Stimulated activated CD4-positive, alpha-beta T cell treated with anti-CD3 and anti-CD28 coated beads, Interleukin-4, amount 100 ng/mL, for 24 hours (primary cell): Measurements from ENCODE around the gene CDH26.

Source experiments
- DNase-seq: peaks from one replicate; pipeline ENCODE4 v3.0.0-alpha.2; 2020

The CDH26 gene

GRCh38 chr20:59958123-59958522, at the start of gene CDH26:
CDH26 (plus strand) TSS chr20:59958423; CDS start chr20:59958727, 304 bp downstream.
- DNase-seq = no peak

GRCh38 chr20:59908855-59909254, 49.4 kb upstream of the CDH26 start:
- DNase-seq = no peak

GRCh38 chr20:59911041-59911440, 47.2 kb upstream of the CDH26 start:
- no peak for DNase-seq

- DNase-seq = no peak
These were observed 45.6 kb upstream of the CDH26 start for GRCh38 chr20:59912609-59913008.

- no peak for DNase-seq
These were observed 37.3 kb upstream of the CDH26 start for GRCh38 chr20:59920944-59921343.

GRCh38 chr20:59923514-59923913, 34.7 kb upstream of the CDH26 start:
- no peak for DNase-seq

GRCh38 chr20:59925359-59925758, 32.9 kb upstream of the CDH26 start:
- DNase-seq = no peak

GRCh38 chr20:59925899-59926298, 32.3 kb upstream of the CDH26 start:
- no peak for DNase-seq

GRCh38 chr20:59931511-59932312, 26.5 kb upstream of the CDH26 start:
- no peak for DNase-seq

- no peak for DNase-seq
These were observed 25.5 kb upstream of the CDH26 start for GRCh38 chr20:59932616-59933295.

GRCh38 chr20:59933296-59933848, 24.9 kb upstream of the CDH26 start, which contains the start of gene SYCP2:
SYCP2 (minus strand) TSS chr20:59933637; CDS start chr20:59922413, 11,224 bp downstream.
- DNase-seq = peak; percentile 61

GRCh38 chr20:59933849-59934585, 24.2 kb upstream of the CDH26 start:
- DNase-seq = peak; percentile 80

- no peak for DNase-seq
These were observed 22.6 kb upstream of the CDH26 start for GRCh38 chr20:59935457-59936185.

GRCh38 chr20:59936409-59936808, 21.8 kb upstream of the CDH26 start:
- no peak for DNase-seq

- DNase-seq = no peak
These were observed 21.1 kb upstream of the CDH26 start for GRCh38 chr20:59937150-59937549.

- DNase-seq = no peak
These were observed 20.0 kb upstream of the CDH26 start for GRCh38 chr20:59938221-59938620.

- DNase-seq = no peak
These were observed 19.5 kb upstream of the CDH26 start for GRCh38 chr20:59938696-59939051.

GRCh38 chr20:59939052-59939878, 19.0 kb upstream of the CDH26 start:
- no peak for DNase-seq

GRCh38 chr20:59939879-59940128, 18.4 kb upstream of the CDH26 start:
- DNase-seq = no peak

GRCh38 chr20:59940129-59940955, 17.9 kb upstream of the CDH26 start, which contains the start of the genes FAM217B and PPP1R3D:
FAM217B (plus strand) TSS chr20:59940389; CDS start chr20:59943944, 3,555 bp downstream.
PPP1R3D (minus strand) TSS chr20:59940305; CDS start chr20:59939931, 374 bp downstream.
- DNase-seq = peak; percentile 90

GRCh38 chr20:59940956-59941294, 17.3 kb upstream of the CDH26 start:
- no peak for DNase-seq
